ENCODE measurements around the gene TMEM89. TPM values are rescaled to one million over a fixed set of nuclear protein-coding genes. Genes with fewer than 3 reads are reported as not detected.

The TMEM89 gene, protein sequence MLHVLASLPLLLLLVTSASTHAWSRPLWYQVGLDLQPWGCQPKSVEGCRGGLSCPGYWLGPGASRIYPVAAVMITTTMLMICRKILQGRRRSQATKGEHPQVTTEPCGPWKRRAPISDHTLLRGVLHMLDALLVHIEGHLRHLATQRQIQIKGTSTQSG
- not detected in 2 replicates for total RNA-seq

DNA sequence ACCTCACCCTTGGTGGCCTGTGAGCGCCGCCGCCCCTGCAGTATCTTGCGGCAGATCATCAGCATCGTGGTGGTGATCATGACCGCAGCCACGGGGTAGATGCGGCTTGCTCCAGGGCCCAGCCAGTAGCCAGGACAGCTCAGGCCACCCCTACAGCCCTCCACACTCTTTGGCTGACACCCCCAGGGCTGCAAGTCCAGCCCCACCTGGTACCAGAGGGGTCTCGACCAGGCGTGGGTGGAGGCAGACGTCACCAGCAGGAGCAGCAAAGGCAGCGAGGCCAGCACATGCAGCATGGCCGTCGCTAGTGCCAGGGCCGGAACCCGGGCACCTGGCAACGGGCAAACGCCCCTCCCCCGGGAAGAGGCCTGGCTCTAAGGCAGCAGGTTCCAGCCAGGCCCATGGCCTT, at the start of gene TMEM89:
Gene TMEM89, minus strand, starts transcription at position 309 of the 409 bp plus-strand sequence. Its CDS starts 13 bp downstream, at position 296.

DNA sequence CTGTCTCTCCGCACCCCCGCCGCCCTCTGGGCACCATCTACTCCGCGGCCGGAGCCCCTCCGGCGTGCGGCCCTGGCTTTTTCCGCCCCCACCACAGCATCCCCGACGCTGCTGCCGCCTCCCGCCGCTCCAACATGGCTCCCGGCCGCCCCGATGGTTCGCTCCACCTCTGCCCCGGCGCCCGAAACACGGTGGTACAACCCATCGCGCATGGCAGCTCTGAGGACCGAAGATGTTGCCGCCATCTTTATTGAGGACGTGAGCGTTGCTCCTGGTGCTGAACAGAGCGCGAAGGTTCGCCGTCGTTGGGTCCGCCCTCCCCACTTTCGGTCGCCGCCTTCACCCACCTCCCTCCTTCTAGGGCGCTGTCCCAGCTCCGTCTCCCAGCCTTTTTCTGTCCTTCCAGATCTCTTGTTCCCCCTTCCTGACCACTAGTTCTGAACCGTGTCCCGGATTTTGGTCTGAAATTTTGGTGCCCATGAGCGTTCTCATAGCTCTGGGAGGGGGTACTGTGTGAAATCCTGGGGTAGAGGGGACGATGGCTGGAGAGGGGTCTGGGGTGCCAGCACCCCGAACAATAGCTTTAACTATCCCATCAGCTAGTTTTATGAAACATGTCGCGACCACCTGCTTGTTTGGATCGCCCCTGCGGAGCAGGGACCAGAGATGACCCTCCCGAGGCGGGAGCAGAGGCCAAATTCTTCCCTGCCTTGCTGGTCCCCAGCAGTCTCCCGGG, 41.4 kb upstream of the TMEM89 start, which contains the start of gene CELSR3:
Gene CELSR3, minus strand, starts transcription at position 134 of the 736 bp plus-strand sequence. CDS start 252 bp downstream, outside the sequence.

DNA sequence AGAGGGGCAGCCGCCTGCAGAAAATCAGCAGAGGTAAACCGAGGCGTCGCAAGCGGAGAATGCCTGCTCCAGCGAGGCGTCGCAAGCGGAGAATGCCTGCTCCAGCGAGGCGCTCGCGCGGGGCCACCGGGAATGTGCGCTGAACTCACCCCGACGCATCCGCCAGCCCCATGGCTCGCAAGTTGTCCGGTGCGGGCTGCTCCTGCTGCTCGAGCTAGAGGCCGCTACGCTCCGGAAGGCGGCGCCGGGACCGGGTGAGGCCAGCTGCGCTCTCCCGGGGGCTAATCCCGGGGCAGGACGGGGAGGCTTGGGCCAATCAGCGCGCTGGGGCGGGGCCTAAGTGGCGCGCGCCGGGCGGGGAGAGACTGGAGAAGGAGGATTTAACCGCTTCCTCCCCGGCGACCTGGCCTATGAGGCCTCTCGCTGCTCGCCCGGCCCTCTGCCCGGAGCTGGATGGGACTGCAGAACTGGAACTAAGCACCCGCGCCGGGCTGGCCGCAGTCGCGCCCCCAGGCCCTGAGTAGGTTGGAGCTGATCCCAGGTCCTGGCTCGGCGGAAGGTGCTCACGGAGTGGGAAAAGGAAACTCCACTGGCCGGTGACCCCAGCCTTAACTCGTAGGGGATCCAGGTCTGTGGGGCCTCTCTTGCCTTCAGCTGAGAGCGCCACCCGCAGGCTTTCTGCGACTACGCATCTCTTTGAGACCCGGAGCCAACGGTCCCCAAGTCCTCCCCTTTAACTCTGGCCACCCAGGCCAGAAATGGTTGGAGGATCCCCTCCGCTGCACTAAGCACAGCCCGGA, 13.9 kb upstream of the TMEM89 start, which contains the start of gene SLC26A6:
Gene SLC26A6, minus strand, starts transcription at position 240 of the 800 bp plus-strand sequence. Its CDS starts 68 bp downstream, at position 172.

DNA sequence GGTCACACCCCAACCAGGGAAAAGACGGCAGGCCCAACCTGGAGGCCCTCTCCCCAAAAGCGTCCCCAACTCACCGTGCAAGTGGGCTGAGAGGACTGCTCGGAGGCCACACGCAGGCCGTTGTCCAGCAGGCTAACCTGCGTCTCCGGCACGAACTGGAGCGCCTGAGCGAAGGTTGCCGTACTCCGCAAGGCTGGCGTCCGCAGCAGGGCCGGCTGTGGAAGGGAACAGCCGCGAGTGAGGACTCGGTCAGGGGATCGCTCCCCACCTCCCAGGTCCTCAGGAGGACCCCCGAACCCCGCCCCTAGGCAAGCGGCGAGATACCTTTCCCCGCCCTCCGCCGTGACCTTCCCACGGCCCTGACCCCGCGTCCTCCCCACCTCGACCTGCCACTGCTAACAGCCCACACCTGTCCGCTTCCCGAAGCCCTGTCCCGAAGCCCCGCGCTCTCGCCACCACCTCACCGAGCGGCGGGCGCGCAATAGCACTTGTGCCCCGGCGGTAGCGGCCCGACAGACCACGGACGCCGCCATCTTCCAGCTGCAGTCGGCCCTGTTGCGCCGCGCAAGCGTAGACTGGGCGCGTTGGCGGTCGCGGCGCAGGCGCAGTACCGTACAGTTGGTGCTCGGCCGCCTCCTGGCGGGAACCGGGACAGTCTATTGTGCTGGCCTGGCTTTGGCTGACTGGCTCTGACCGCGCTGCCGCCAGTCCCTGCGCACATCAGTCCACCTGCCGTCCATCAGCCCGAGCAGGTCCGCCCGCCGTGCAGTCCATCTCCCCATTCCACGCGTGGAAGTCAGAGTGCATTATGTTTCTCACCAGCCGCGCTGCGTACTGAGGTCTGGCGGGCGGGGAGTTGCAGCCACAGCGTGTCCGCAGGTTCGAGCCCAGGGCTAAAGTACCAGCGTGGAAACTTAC, 12.2 kb downstream of the TMEM89 start, which contains the start of gene UQCRC1:
Gene UQCRC1, minus strand, starts transcription at position 559 of the 918 bp plus-strand sequence. Its CDS starts 26 bp downstream, at position 533.

DNA sequence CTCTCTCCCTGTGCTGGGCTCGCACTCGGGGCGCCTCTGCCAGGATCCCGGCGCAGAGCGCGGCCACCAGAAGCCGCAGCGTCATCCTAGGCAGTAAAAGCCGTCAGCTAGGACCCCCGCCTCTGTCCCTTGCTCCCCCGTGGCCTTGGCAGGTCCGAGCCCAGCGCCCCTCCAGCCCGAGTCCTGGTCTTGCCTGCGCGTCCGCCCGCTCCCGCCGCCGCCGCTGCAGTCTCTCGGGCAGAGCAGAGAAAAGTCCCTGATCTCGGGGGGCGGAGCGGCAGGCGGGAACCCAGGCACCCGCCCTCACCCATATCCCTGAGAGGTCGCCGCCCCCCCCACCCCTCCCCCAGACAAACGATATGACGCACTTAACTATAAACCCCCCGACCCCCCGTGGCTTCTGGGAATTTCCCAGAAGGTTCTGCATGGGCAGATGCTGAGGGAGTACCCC, 26.5 kb downstream of the TMEM89 start, which contains the start of gene COL7A1:
Gene COL7A1, minus strand, starts transcription at position 255 of the 451 bp plus-strand sequence. Its CDS starts 170 bp downstream, at position 85.

Other genes starting within 250 kb of the TMEM89 start
- gene FBXW12, start 249.6 kb downstream of the TMEM89 start, total RNA-seq: not detected in 2 replicates
- gene PLXNB1, start 191.7 kb downstream of the TMEM89 start, total RNA-seq: 10.9 and 12.4 TPM in 2 replicates
- gene CCDC51, start 181.7 kb downstream of the TMEM89 start, total RNA-seq: 15.8 and 17.2 TPM in 2 replicates
- 298 and 375 TPM in 2 replicates for gene TMA7, start 181.5 kb downstream of the TMEM89 start, total RNA-seq
- 4.7 and 5.3 TPM in 2 replicates for gene ATRIP, start 175.0 kb downstream of the TMEM89 start, total RNA-seq
- gene SHISA5, start 117.6 kb downstream of the TMEM89 start, total RNA-seq: 119 and 121 TPM in 2 replicates
- 12.0 and 14.8 TPM in 2 replicates for gene PFKFB4, start 65.0 kb downstream of the TMEM89 start, total RNA-seq
- gene UCN2, start 58.0 kb downstream of the TMEM89 start, total RNA-seq: 0.31 and 0.64 TPM in 2 replicates
- gene COL7A1, start 26.4 kb downstream of the TMEM89 start, total RNA-seq: 9.5 and 13.6 TPM in 2 replicates
- gene UQCRC1, start 12.1 kb downstream of the TMEM89 start, total RNA-seq: 130 and 150 TPM in 2 replicates
- 17.7 and 19.2 TPM in 2 replicates for gene SLC26A6, start 13.7 kb upstream of the TMEM89 start, total RNA-seq
- 1.5 and 2.2 TPM in 2 replicates for gene CELSR3, start 41.1 kb upstream of the TMEM89 start, total RNA-seq
- 21.4 and 28.5 TPM in 2 replicates for gene NCKIPSD, start 64.1 kb upstream of the TMEM89 start, total RNA-seq
- 56.8 and 63.0 TPM in 2 replicates for gene IP6K2, start 95.5 kb upstream of the TMEM89 start, total RNA-seq
- gene PRKAR2A, start 226.1 kb upstream of the TMEM89 start, total RNA-seq: 21.2 and 30.6 TPM in 2 replicates

Data from cardiac ventricle fibroblast (primary cell).